IPS DF 6.9 (cell line): Measurements from ENCODE around the gene TRIM67.

Experiments used
- DNase-seq: peaks from one replicate; pipeline ENCODE4 v3.0.0-alpha.2; 2013; ENCODE audit warnings: low read depth, low spot score
- H3K27ac ChIP-seq: one replicate; pipeline ENCODE4 v1.5.1; 2013; ENCODE audit warnings: low read length, control low read depth
- H3K27me3 ChIP-seq: 2 replicates; pipeline ENCODE4 v1.6.1; 2013; ENCODE audit warnings: mild to moderate bottlenecking, low read length; ENCODE audit not compliant: control insufficient read depth, insufficient read depth
- H3K36me3 ChIP-seq: 2 replicates; pipeline ENCODE4 v1.6.1; 2013; ENCODE audit warnings: low read length; ENCODE audit not compliant: control insufficient read depth, insufficient read depth
- H3K4me1 ChIP-seq: 2 replicates; pipeline ENCODE4 v1.6.1; 2013; ENCODE audit warnings: low read length; ENCODE audit not compliant: control insufficient read depth, insufficient read depth
- H3K4me3 ChIP-seq: 2 replicates; pipeline ENCODE4 v1.5.1; 2013; ENCODE audit warnings: mild to moderate bottlenecking, low read length
- H3K9me3 ChIP-seq: 2 replicates; pipeline ENCODE4 v1.6.1; 2013; ENCODE audit warnings: low read length, inconsistent platforms; ENCODE audit not compliant: control insufficient read depth, insufficient read depth
- WGBS: extraction: QIAGEN DNeasy Blood & Tissue Kit; methylation state at CpG from one replicate; pipeline ENCODE4 v1.1.7; 2013; ENCODE audit warnings: mixed read lengths, missing lambda C conversion rate; ENCODE audit not compliant: insufficient read length, insufficient coverage; 5-methylcytosine and 5-hydroxymethylcytosine counted together

Gene TRIM67

DNA sequence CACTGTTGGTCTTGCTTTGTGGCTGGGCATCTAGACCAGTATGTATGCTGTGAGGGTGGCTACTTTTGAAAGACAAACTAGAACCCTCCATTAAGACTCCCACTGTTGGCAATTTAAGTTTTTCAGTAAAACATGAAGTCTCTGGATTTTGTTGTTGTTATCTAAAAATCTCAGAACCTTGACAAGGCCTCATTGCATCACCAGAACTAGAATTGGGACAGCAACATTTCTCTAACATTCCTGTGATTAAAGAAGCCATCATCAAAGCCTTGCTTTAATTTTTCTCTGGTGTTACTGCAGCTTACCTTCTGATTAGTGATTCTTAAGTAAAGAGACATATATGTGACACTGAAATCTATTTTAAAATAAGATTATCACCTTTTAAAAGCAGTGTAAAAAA, 4.5 kb downstream of the TRIM67 start:
- H3K4me1 ChIP-seq = no peaks in the 10 kb centered on the region; the same call in 1 of the 2 replicates
- H3K27me3 ChIP-seq = peaks cover 27% of the 10 kb centered on the region
- no peak for DNase-seq
- H3K9me3 ChIP-seq = no peaks in the 10 kb centered on the region
- H3K27ac ChIP-seq = no peak overlapping the region
- H3K36me3 ChIP-seq = no peaks in the 10 kb centered on the region
- no peak overlapping the region for H3K4me3 ChIP-seq

DNA sequence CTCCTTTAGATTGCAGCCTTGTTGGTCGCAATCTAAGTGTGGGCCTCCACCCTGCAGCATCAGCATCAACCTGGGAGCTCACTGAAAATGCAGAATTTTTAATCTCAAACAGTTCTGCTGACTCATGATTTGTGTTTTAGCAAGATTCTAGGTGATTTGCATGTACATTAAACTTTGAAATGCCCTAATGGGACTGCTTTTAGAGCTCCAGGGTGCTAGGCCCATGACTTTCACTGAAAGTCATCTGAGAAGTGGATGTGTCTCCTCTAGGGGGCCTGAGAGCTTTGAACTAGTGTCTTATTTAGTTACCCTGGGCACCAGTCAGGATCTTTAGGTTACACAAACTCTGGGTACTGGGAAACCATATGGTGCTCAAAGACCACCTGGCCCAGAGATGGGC, 9.0 kb downstream of the TRIM67 start:
- DNase-seq = no peak
- Histone ChIP-seq H3K4me1 (no peaks in the 10 kb centered on the region), H3K27me3 (peaks cover 2% of the 10 kb centered on the region; the same call in 1 of the 2 replicates), H3K36me3 (no peaks in the 10 kb centered on the region), H3K27ac (no peak overlapping the region), H3K9me3 (no peaks in the 10 kb centered on the region), H3K4me3 (no peak overlapping the region)
- WGBS = no CpG with 5 or more reads among the region's 1 CpG

DNA sequence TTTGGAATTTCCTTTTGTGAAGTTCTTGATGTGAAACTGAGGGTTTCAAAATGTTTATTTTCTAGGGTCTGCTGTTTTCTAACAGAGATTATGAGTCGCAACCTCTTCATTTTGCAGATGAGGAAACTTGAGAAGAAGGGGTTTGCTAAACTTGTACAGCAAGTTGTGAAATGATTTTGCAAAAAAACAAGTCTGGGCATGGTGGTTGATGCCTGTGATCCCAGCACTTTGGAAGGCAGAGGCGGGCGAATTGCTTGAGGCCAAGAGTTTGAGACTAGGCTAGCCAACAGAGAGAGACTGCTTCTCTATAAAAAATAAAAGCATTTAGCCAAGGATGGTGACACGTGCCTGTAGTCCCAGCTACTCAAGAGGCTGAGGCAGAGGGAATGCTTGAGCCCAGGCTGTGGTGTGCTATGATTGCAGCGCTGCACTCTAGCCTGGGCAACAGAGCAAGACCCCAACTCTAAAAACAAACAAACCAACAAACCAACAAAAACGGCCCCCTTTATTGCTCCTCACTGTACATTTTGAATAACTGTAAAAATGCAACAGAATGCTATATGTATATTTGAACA, 9.9 kb downstream of the TRIM67 start:
- H3K27ac ChIP-seq = no peak overlapping the region
- H3K4me3 ChIP-seq = no peak overlapping the region
- no peaks in the 10 kb centered on the region for H3K36me3 ChIP-seq
- no peak for DNase-seq
- no CpG with 5 or more reads among the region's 6 CpGs for WGBS
- no peaks in the 10 kb centered on the region for H3K9me3 ChIP-seq
- no peaks in the 10 kb centered on the region for H3K27me3 ChIP-seq
- no peaks in the 10 kb centered on the region for H3K4me1 ChIP-seq

DNA sequence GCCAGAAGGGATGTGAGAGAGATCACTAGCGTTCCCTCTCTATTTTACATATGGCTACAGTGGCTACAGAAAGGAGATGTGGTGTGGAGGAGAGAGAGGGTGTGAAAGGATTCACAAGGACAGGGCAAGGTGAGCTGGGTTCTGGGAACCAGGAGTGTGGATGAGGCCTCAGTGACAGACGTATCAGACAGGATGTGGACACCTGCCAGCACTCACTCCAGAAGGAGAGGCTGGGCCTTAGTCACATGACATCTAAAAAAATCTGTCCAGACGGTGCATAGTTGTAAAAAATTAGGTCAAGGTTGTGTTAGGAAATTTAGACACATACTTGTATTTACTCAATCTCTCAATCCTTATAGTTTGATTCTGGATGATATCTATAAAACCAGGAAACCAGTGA, 10.6 kb downstream of the TRIM67 start:
- no CpG with 5 or more reads among the region's 3 CpGs for WGBS
- H3K27ac ChIP-seq = no peak overlapping the region
- no peaks in the 10 kb centered on the region for H3K27me3 ChIP-seq
- H3K4me1 ChIP-seq = no peaks in the 10 kb centered on the region
- H3K9me3 ChIP-seq = no peaks in the 10 kb centered on the region
- no peak for DNase-seq
- H3K36me3 ChIP-seq = no peaks in the 10 kb centered on the region
- H3K4me3 ChIP-seq = no peak overlapping the region

DNA sequence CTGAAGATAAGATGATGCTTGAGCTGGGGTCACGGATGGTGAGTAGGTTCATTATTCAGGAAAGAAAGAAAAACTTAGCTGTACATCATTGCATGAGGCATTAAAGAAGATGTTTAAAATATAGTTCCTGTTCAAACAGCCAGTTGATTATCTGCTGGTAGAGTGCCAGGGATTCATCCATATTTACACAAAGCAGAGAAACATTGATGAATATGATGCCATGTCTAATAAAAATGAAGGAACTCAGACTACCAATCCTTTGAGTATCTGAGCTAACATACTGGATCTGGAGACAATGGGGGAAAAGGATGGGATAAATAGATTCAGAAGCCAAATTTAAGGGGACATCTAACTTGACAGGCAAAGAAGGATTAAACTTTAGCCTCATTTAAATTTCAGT, 14.6 kb downstream of the TRIM67 start:
- Histone ChIP-seq H3K4me3 (no peak overlapping the region), H3K9me3 (no peaks in the 10 kb centered on the region), H3K36me3 (no peaks in the 10 kb centered on the region), H3K27me3 (no peaks in the 10 kb centered on the region), H3K4me1 (no peaks in the 10 kb centered on the region), H3K27ac (no peak overlapping the region)
- no peak for DNase-seq
- WGBS = no CpG with 5 or more reads among the region's 1 CpG

DNA sequence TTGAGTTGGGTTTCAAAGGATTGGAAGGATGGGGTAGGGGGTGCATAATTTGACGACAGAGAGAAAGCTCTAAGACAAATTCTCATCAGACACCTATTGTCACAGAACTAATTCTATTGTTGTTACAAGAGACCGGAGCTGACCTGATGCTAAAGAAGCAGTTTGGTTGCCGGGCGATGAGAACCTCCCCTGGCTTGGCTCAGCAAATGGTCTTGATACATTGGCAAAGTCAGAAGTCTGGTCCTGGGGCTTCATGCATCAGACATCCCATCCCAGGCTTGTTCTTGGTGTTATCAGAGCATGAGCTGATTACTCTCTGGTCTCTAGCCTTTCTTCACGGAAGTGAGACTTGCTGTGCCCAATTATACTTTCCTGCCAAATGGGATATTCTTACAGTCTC, 15.4 kb downstream of the TRIM67 start:
- WGBS = no CpG with 5 or more reads among the region's 5 CpGs
- Histone ChIP-seq H3K4me1 (no peaks in the 10 kb centered on the region), H3K27ac (no peak overlapping the region), H3K36me3 (no peaks in the 10 kb centered on the region), H3K9me3 (no peaks in the 10 kb centered on the region), H3K27me3 (no peaks in the 10 kb centered on the region), H3K4me3 (no peak overlapping the region)
- no peak for DNase-seq

DNA sequence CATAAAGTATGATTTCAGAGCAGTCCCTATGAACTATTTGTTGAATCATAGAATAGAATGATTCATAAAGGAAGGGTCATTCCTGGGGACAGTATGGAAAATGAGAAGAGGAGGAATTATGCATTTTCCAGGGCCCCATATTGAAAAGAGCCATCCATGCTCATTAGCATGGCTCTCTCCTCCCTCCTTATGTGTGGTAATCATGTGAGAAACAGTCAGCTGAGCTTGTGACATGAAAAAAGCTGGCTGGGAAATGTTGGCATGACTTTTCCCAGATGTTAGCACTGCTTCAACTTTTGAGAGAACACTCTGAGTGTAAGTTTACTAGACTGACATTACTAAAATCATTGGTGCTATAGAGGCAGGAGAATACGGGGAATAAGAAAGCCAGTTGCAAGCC, 16.1 kb downstream of the TRIM67 start:
- H3K36me3 ChIP-seq = no peaks in the 10 kb centered on the region
- H3K9me3 ChIP-seq = no peaks in the 10 kb centered on the region
- no CpG with 5 or more reads among the region's 1 CpG for WGBS

DNA sequence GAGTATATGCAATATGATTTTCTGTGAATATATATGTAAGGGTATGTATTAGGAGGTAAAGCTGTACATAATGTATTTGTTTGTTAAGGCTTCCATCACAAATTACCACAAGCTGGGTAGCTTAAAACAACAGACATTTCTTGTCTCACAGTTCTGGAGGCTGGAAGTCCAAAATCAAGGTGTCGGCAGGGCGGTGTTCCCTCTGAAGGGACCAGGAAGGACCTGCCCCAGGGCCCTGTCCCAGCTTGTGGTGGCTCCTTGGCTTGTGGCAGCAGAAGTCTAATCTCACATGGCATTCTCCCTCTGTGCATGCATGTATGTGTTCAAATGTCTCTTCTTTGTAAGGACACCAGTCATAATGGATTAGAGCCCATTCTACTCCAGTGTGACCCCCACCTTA, 17.1 kb downstream of the TRIM67 start:
- H3K4me1 ChIP-seq = no peaks in the 10 kb centered on the region
- H3K36me3 ChIP-seq = no peaks in the 10 kb centered on the region
- DNase-seq = no peak
- H3K27me3 ChIP-seq = no peaks in the 10 kb centered on the region
- H3K27ac ChIP-seq = no peak overlapping the region
- no CpG with 5 or more reads among the region's 2 CpGs for WGBS
- H3K9me3 ChIP-seq = no peaks in the 10 kb centered on the region
- H3K4me3 ChIP-seq = no peak overlapping the region

More for the DNA sequence above, 16.1 kb downstream of the TRIM67 start:
- no peaks in the 10 kb centered on the region for H3K4me1 ChIP-seq
- no peak overlapping the region for H3K27ac ChIP-seq
- H3K4me3 ChIP-seq = no peak overlapping the region
- no peaks in the 10 kb centered on the region for H3K27me3 ChIP-seq
- DNase-seq = no peak

DNA sequence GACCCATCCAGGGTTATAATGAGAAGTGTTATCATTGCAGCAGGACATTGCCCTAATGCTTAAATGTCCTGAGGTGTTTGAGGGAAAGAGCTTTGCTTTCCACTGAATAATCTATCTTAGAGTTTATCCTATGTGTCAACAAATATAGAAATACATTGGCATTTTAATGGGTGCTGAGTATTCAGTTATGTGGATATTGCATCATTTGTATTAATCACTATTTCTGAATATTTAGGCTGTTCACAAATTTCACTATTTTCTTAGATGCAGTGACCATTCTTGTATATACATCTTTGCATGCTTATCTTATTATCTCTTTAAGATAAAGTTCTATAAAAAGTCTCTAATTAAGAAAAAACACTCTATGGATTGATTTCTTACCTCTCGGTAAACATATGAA, 18.2 kb downstream of the TRIM67 start:
- no peak overlapping the region for H3K27ac ChIP-seq
- no peaks in the 10 kb centered on the region for H3K36me3 ChIP-seq
- no peaks in the 10 kb centered on the region for H3K9me3 ChIP-seq
- H3K27me3 ChIP-seq = no peaks in the 10 kb centered on the region
- no CpG with 5 or more reads among the region's 1 CpG for WGBS
- no peak overlapping the region for H3K4me3 ChIP-seq
- H3K4me1 ChIP-seq = no peaks in the 10 kb centered on the region
- no peak for DNase-seq

DNA sequence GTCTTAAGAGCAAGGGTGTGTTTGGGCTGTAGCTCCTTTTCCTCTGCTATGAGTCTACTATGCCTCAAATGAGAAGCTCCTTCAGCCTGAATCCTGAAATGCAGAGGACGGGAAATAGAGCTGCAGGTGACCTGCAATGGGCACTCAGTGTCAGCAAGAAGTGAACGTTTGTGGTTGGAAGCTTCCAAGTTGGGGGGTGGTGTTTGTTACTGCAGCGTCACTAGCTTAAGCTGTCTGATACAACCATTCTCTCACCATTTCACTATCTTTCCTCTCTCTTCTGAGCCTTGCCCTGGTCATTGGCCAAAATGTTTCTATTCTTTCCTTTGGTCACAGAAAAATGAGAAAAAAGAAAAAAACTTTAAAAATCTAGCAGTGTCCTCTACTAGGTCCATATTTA, 19.4 kb downstream of the TRIM67 start:
- Histone ChIP-seq H3K27me3 (no peaks in the 10 kb centered on the region), H3K36me3 (no peaks in the 10 kb centered on the region), H3K9me3 (no peaks in the 10 kb centered on the region), H3K4me3 (no peak overlapping the region), H3K4me1 (no peaks in the 10 kb centered on the region), H3K27ac (no peak overlapping the region)
- no CpG with 5 or more reads among the region's 3 CpGs for WGBS
- DNase-seq = no peak

DNA sequence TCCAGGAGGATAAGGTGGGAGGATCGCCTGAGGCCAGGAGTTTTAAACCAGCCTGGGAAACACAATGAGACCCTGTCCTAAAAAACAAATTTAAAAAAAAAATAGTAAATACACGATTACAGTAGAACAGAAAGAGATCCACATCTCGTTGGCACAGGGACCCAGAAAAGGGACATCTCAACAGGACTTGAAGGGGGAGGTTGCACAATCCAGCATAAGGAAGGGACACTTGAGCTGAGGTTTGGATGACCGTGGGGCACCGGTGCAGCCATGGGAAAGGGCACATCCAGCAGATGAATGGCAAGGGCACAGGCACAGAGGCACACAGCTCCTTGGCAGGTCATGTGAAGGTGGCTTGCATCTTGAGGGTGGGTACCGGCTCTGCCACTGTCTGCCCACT, 20.5 kb downstream of the TRIM67 start:
- Histone ChIP-seq H3K27ac (no peak overlapping the region), H3K4me1 (no peaks in the 10 kb centered on the region), H3K27me3 (no peaks in the 10 kb centered on the region), H3K9me3 (no peaks in the 10 kb centered on the region), H3K36me3 (no peaks in the 10 kb centered on the region), H3K4me3 (no peak overlapping the region)
- no peak for DNase-seq
- no CpG with 5 or more reads among the region's 6 CpGs for WGBS
